GM12801 (cell line): ENCODE measurements around the gene ACVR1C.

ENCODE experiments used
- TF ChIP-seq, protein P1 (sequence below): IDR thresholded peaks from one replicate; pipeline ENCODE4 v1.5.1; 2011; ENCODE audit warnings: control low read depth; ENCODE audit not compliant: insufficient read length; ENCODE audit errors: extremely low read depth

Gene ACVR1C

DNA sequence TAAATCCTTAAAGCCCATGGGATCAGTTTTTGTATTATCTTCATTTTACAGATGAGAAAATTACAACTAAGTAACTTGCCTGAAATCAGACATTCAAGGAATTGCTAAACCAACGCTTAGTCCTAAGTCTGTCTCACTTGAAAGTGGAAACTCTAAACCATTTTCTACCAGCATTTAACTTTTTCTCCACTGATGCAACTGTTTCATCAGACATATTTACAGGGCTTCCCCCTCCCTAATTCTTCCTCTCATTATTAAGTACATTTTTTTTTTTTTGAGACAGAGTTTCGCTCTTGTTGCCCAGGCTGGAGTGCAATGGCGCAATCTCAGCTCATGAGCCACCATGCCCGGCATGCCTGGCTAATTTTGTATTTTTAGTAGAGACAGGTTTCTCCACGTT is 88.6 kb downstream of the ACVR1C start:
- TF ChIP-seq, protein P1, sequence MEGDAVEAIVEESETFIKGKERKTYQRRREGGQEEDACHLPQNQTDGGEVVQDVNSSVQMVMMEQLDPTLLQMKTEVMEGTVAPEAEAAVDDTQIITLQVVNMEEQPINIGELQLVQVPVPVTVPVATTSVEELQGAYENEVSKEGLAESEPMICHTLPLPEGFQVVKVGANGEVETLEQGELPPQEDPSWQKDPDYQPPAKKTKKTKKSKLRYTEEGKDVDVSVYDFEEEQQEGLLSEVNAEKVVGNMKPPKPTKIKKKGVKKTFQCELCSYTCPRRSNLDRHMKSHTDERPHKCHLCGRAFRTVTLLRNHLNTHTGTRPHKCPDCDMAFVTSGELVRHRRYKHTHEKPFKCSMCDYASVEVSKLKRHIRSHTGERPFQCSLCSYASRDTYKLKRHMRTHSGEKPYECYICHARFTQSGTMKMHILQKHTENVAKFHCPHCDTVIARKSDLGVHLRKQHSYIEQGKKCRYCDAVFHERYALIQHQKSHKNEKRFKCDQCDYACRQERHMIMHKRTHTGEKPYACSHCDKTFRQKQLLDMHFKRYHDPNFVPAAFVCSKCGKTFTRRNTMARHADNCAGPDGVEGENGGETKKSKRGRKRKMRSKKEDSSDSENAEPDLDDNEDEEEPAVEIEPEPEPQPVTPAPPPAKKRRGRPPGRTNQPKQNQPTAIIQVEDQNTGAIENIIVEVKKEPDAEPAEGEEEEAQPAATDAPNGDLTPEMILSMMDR, result no peak

DNA sequence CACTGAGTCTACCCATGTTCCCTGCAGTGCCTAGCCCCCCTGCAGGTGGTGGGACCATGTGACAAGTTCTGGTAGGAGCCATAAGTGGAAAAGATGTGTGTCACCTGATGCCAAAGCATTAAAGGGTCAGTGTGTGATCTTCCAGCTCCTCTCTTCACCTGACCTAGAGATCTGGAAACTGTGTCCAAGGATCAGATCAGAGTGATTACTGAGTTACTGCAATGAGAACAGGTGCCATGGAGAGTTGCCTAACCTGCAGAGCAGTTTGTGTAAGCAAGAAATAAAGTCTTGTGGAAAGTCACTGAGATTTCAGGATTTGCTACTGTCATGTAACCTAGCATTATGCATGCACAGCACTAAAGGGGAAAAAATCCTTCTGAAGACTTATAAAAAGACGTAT is 90.6 kb downstream of the ACVR1C start:
- TF ChIP-seq, protein P1, result no peak

DNA sequence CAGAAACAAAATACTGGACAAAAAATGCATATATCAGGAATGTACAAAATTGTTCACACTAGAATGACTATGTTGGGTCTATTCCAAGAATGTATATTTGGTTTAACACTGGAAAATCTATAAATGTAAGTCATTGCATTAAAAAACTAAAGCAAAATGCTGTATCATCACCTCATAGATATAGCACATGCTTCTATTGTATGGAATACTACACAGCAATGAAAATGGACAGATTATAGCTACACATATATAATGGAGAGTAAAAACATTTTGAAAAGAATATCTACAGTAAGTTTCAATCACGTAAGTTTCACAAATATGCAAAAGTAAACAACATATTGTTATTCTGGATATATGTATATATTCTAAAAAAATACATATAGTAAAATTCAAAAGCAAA is 91.8 kb downstream of the ACVR1C start:
- TF ChIP-seq, protein P1, result no peak

GRCh38 chr2:157528963-157529751 is 99.5 kb downstream of the ACVR1C start:
- TF ChIP-seq, protein P1, result no peak

GRCh38 chr2:157526070-157526469 is 102.6 kb downstream of the ACVR1C start:
- TF ChIP-seq, protein P1, result no peak

GRCh38 chr2:157523270-157524247 is 105.1 kb downstream of the ACVR1C start:
- TF ChIP-seq, protein P1, result no peak

DNA sequence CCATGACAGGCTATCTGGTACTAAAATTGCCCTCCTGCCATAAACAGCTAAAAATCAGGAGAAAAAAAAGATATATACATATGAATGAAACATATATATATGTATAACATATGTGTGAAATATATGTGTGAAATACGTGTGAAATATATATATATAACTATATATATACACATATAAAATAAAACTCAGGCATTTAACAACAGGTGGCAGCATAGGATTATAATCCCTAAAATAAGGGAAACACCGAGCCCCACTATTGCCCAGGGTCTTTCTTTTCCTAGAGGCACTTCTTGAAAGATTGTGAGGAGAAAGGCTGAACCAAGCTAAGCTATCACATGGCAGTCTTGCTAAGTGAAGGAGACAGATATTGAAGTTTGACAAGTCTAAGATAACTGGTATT is 118.9 kb downstream of the ACVR1C start:
- TF ChIP-seq, protein P1, result no peak
